ENCODE results near the gene CIDEC.
"Not testable (repeated sequence)": the region's sequence is repeated elsewhere in the genome, so short reads cannot be mapped to it uniquely, and the experiment has no call there.

CIDEC gene

GRCh38 chr3:9875448-9875847, 4.6 kb downstream of the CIDEC start:
- no peak for DNase-seq (ENCODE audit: low read depth)

GRCh38 chr3:9872067-9872466, 8.0 kb downstream of the CIDEC start:
- DNase-seq (ENCODE audit: low read depth) = not testable (repeated sequence)

GRCh38 chr3:9870978-9871377, 9.1 kb downstream of the CIDEC start:
- no peak for DNase-seq (ENCODE audit: low read depth)

GRCh38 chr3:9869955-9870354, 10.1 kb downstream of the CIDEC start:
- no peak for DNase-seq (ENCODE audit: low read depth)

GRCh38 chr3:9867106-9867505, 12.9 kb downstream of the CIDEC start:
- no peak for DNase-seq (ENCODE audit: low read depth)

- no peak for DNase-seq (ENCODE audit: low read depth)
Measured at GRCh38 chr3:9866639-9867038, 13.4 kb downstream of the CIDEC start.

- DNase-seq (ENCODE audit: low read depth) = not testable (repeated sequence)
Measured at GRCh38 chr3:9865125-9865637, 14.9 kb downstream of the CIDEC start.

- no peak for DNase-seq (ENCODE audit: low read depth)
Measured at GRCh38 chr3:9864200-9864927, 15.7 kb downstream of the CIDEC start.

- DNase-seq (ENCODE audit: low read depth) = no peak
Measured at GRCh38 chr3:9863058-9863772, 16.8 kb downstream of the CIDEC start.

- DNase-seq (ENCODE audit: low read depth) = no peak
Measured at GRCh38 chr3:9862391-9863057, 17.5 kb downstream of the CIDEC start.

GRCh38 chr3:9861626-9862130, 18.4 kb downstream of the CIDEC start:
- no peak for DNase-seq (ENCODE audit: low read depth)

GRCh38 chr3:9861201-9861600, 18.9 kb downstream of the CIDEC start:
- DNase-seq (ENCODE audit: low read depth) = no peak

- DNase-seq (ENCODE audit: low read depth) = no peak
Measured at GRCh38 chr3:9859530-9860025, 20.5 kb downstream of the CIDEC start.

GRCh38 chr3:9855594-9855993, 24.5 kb downstream of the CIDEC start:
- DNase-seq (ENCODE audit: low read depth) = no peak

- DNase-seq (ENCODE audit: low read depth) = not testable (repeated sequence)
Measured at GRCh38 chr3:9854291-9854940, 25.6 kb downstream of the CIDEC start.

- no peak for DNase-seq (ENCODE audit: low read depth)
Measured at GRCh38 chr3:9852528-9852927, 27.5 kb downstream of the CIDEC start.

- not testable (repeated sequence) for DNase-seq (ENCODE audit: low read depth)
Measured at GRCh38 chr3:9851926-9852325, 28.1 kb downstream of the CIDEC start.

GRCh38 chr3:9851383-9851782, 28.7 kb downstream of the CIDEC start:
- DNase-seq (ENCODE audit: low read depth) = not testable (repeated sequence)

GRCh38 chr3:9848860-9849259, 31.2 kb downstream of the CIDEC start:
- not testable (repeated sequence) for DNase-seq (ENCODE audit: low read depth)

- DNase-seq (ENCODE audit: low read depth) = not testable (repeated sequence)
Measured at GRCh38 chr3:9847870-9848269, 32.2 kb downstream of the CIDEC start.

GRCh38 chr3:9846931-9847488, 33.0 kb downstream of the CIDEC start:
- DNase-seq (ENCODE audit: low read depth) = no peak

GRCh38 chr3:9846231-9846630, 33.8 kb downstream of the CIDEC start:
- DNase-seq (ENCODE audit: low read depth) = no peak

Data from activated T-helper 1 cell treated with Interleukin-2 at 50 U/mL for 16 hours (primary cell).